Measurements from ENCODE around the gene RO60.
A peak's percentile ranks its signal among the peaks of the same experiment; 100 is the strongest.
"Not testable (repeated sequence)": the region's sequence is repeated elsewhere in the genome, so short reads cannot be mapped to it uniquely, and the experiment has no call there.

RO60 gene

GRCh38 chr1:193040011-193040410 is 19.4 kb upstream of the RO60 start:
- Mint-ChIP-seq H3K27me3 (no peaks in the 10 kb centered on the region), H3K36me3 (ENCODE audit: low read depth) (peaks cover 67% of the 10 kb centered on the region), H3K4me1 (ENCODE audit: low read depth) (peaks cover 11% of the 10 kb centered on the region), H3K27ac (no peak overlapping the region), H3K4me3 (no peak overlapping the region), H3K9me3 (no peaks in the 10 kb centered on the region)
- intact Hi-C loops (cut with micrococcal nuclease) = no loop called here

- peaks cover 6% of the 10 kb centered on the region for H3K4me1 Mint-ChIP-seq (ENCODE audit: low read depth)
- intact Hi-C loops (cut with micrococcal nuclease) = no loop called here
- no peak overlapping the region for H3K4me3 Mint-ChIP-seq
- no peaks in the 10 kb centered on the region for H3K27me3 Mint-ChIP-seq
- H3K27ac Mint-ChIP-seq = no peak overlapping the region
- no peaks in the 10 kb centered on the region for H3K9me3 Mint-ChIP-seq
- H3K36me3 Mint-ChIP-seq (ENCODE audit: low read depth) = peaks cover 55% of the 10 kb centered on the region
Observed at GRCh38 chr1:193042766-193043691, 16.4 kb upstream of the RO60 start.

- H3K27me3 Mint-ChIP-seq; H3K4me1 Mint-ChIP-seq (ENCODE audit: low read depth); H3K9me3 Mint-ChIP-seq; intact Hi-C loops (cut with micrococcal nuclease); H3K4me3 Mint-ChIP-seq; H3K27ac Mint-ChIP-seq: not testable (repeated sequence)
- peaks cover 39% of the 10 kb centered on the region for H3K36me3 Mint-ChIP-seq (ENCODE audit: low read depth)
Observed at GRCh38 chr1:193048913-193049312, 10.5 kb upstream of the RO60 start.

GRCh38 chr1:193054169-193054675 is 5.2 kb upstream of the RO60 start:
- intact Hi-C loops (cut with micrococcal nuclease) = no loop called here
- Mint-ChIP-seq H3K27ac (no peak overlapping the region), H3K27me3 (no peaks in the 10 kb centered on the region), H3K4me3 (no peak overlapping the region), H3K9me3 (no peaks in the 10 kb centered on the region), H3K36me3 (ENCODE audit: low read depth) (peaks cover 28% of the 10 kb centered on the region), H3K4me1 (ENCODE audit: low read depth) (peaks cover 17% of the 10 kb centered on the region)

GRCh38 chr1:193058529-193059281 is 707 bp upstream of the RO60 start:
- Mint-ChIP-seq H3K9me3 (no peaks in the 10 kb centered on the region), H3K27ac (peak overlapping the region; percentile 97), H3K27me3 (no peaks in the 10 kb centered on the region), H3K4me3 (peak overlapping the region; percentile 98), H3K4me1 (ENCODE audit: low read depth) (peaks cover 37% of the 10 kb centered on the region), H3K36me3 (ENCODE audit: low read depth) (peaks cover 22% of the 10 kb centered on the region)
- intact Hi-C loops (cut with micrococcal nuclease) = loop anchor here (1.0 to 5.0 kb wide), 4 partner anchors 41 to 252 kb away; partner anchors contain the start of genes CDC73 and GLRX2

- intact Hi-C loops (cut with micrococcal nuclease) = no loop called here
- Mint-ChIP-seq H3K4me1 (ENCODE audit: low read depth) (peaks cover 42% of the 10 kb centered on the region), H3K27ac (peak overlapping the region; percentile 97), H3K4me3 (peak overlapping the region; percentile 98), H3K36me3 (ENCODE audit: low read depth) (peaks cover 22% of the 10 kb centered on the region), H3K9me3 (no peaks in the 10 kb centered on the region), H3K27me3 (no peaks in the 10 kb centered on the region)
Observed at GRCh38 chr1:193060115-193060403, 647 bp downstream of the RO60 start.

GRCh38 chr1:193060406-193060805 is 994 bp downstream of the RO60 start:
- intact Hi-C loops (cut with micrococcal nuclease) = no loop called here
- H3K4me3 Mint-ChIP-seq = peak overlapping the region; percentile 98
- no peaks in the 10 kb centered on the region for H3K9me3 Mint-ChIP-seq
- H3K36me3 Mint-ChIP-seq (ENCODE audit: low read depth) = peaks cover 22% of the 10 kb centered on the region
- peak overlapping the region; percentile 97 for H3K27ac Mint-ChIP-seq
- H3K4me1 Mint-ChIP-seq (ENCODE audit: low read depth) = peaks cover 45% of the 10 kb centered on the region
- no peaks in the 10 kb centered on the region for H3K27me3 Mint-ChIP-seq

- H3K27ac Mint-ChIP-seq = no peak overlapping the region
Observed at GRCh38 chr1:193060938-193061337, 1.5 kb downstream of the RO60 start.

GRCh38 chr1:193062698-193063463 is 3.5 kb downstream of the RO60 start:
- intact Hi-C loops (cut with micrococcal nuclease) = no loop called here
- no peaks in the 10 kb centered on the region for H3K27me3 Mint-ChIP-seq
- H3K27ac Mint-ChIP-seq = peak overlapping the region; percentile 45
- H3K4me3 Mint-ChIP-seq = no peak overlapping the region
- peaks cover 22% of the 10 kb centered on the region for H3K36me3 Mint-ChIP-seq (ENCODE audit: low read depth)
- H3K9me3 Mint-ChIP-seq = no peaks in the 10 kb centered on the region
- peaks cover 56% of the 10 kb centered on the region for H3K4me1 Mint-ChIP-seq (ENCODE audit: low read depth)

More at GRCh38 chr1:193060938-193061337, 1.5 kb downstream of the RO60 start:
- Mint-ChIP-seq H3K4me1 (ENCODE audit: low read depth) (peaks cover 51% of the 10 kb centered on the region), H3K9me3 (no peaks in the 10 kb centered on the region), H3K4me3 (no peak overlapping the region), H3K27me3 (no peaks in the 10 kb centered on the region), H3K36me3 (ENCODE audit: low read depth) (peaks cover 22% of the 10 kb centered on the region)
- intact Hi-C loops (cut with micrococcal nuclease) = no loop called here

GRCh38 chr1:193065954-193066353 is 6.5 kb downstream of the RO60 start:
- no peaks in the 10 kb centered on the region for H3K9me3 Mint-ChIP-seq
- peaks cover 7% of the 10 kb centered on the region for H3K36me3 Mint-ChIP-seq (ENCODE audit: low read depth)
- H3K27me3 Mint-ChIP-seq = no peaks in the 10 kb centered on the region
- peaks cover 45% of the 10 kb centered on the region for H3K4me1 Mint-ChIP-seq (ENCODE audit: low read depth)
- intact Hi-C loops (cut with micrococcal nuclease) = no loop called here
- H3K4me3 Mint-ChIP-seq = no peak overlapping the region
- H3K27ac Mint-ChIP-seq = peak overlapping the region; percentile 4

- H3K4me3 Mint-ChIP-seq = no peak overlapping the region
- no peaks in the 10 kb centered on the region for H3K27me3 Mint-ChIP-seq
- intact Hi-C loops (cut with micrococcal nuclease) = no loop called here
- peaks cover 43% of the 10 kb centered on the region for H3K4me1 Mint-ChIP-seq (ENCODE audit: low read depth)
- H3K36me3 Mint-ChIP-seq (ENCODE audit: low read depth) = peaks cover 7% of the 10 kb centered on the region
- no peaks in the 10 kb centered on the region for H3K9me3 Mint-ChIP-seq
- peak overlapping the region; percentile 4 for H3K27ac Mint-ChIP-seq
Observed at GRCh38 chr1:193066606-193067005, 7.2 kb downstream of the RO60 start.

- Mint-ChIP-seq H3K9me3 (no peaks in the 10 kb centered on the region), H3K27ac (no peak overlapping the region), H3K4me3 (no peak overlapping the region), H3K27me3 (no peaks in the 10 kb centered on the region), H3K4me1 (ENCODE audit: low read depth) (peaks cover 43% of the 10 kb centered on the region), H3K36me3 (ENCODE audit: low read depth) (peaks cover 14% of the 10 kb centered on the region)
- intact Hi-C loops (cut with micrococcal nuclease) = no loop called here
Observed at GRCh38 chr1:193068013-193068412, 8.6 kb downstream of the RO60 start.

- Mint-ChIP-seq H3K27ac (peak overlapping the region; percentile 72), H3K4me1 (ENCODE audit: low read depth) (peaks cover 36% of the 10 kb centered on the region), H3K36me3 (ENCODE audit: low read depth) (peaks cover 14% of the 10 kb centered on the region), H3K9me3 (no peaks in the 10 kb centered on the region), H3K27me3 (no peaks in the 10 kb centered on the region), H3K4me3 (peak overlapping the region; percentile 0)
- intact Hi-C loops (cut with micrococcal nuclease) = no loop called here
Observed at GRCh38 chr1:193069748-193070385, 10.5 kb downstream of the RO60 start.

Measured in dendritic cell treated with granulocyte-macrophage colony-stimulating factor and Interleukin-4, amounts not matched to agents 40 ng/mL and 50 ng/mL, for 4 days (primary cell).